Endothelial cell of umbilical vein (primary cell): ENCODE data around the gene CD72. TPM values are rescaled to one million over a fixed set of nuclear protein-coding genes. Genes with fewer than 3 reads are reported as not detected.
"Not testable (repeated sequence)": the region's sequence is repeated elsewhere in the genome, so short reads cannot be mapped to it uniquely, and the experiment has no call there.

Experiments
- BruUV-seq: library from RNA; stranded (reverse); fragments of 400-500 nt; replicated peaks from 2 replicates; lab custom pipeline; 2021; lab: Mats Ljungman, UMichigan
- CTCF ChIA-PET: fragments of 300-600, 350-600 bp; sonication (Branson Sonifier 250); formaldehyde crosslinking; loops from one replicate; lab custom pipeline; 2021; ENCODE audit warnings: antibody characterized with exemption, inconsistent platforms; lab: Charles Lee
- POLR2A ChIA-PET: fragments of 300-600, 350-600 bp; sonication (Branson Sonifier 250); formaldehyde crosslinking; loops from one replicate; lab custom pipeline; 2021; ENCODE audit warnings: antibody characterized with exemption, inconsistent platforms; lab: Charles Lee
- DNase-seq: peaks from one replicate; pipeline ENCODE4 v3.0.0-alpha.2; 2011; ENCODE audit warnings: low read depth, low spot score
- FAIRE-seq: peaks from 2 replicates; lab custom pipeline; 2011; peaks lifted over from hg19 to GRCh38; lab: Jason Lieb, UNC
- H2AFZ ChIP-seq: 2 replicates; pipeline ENCODE4 v1.6.0; 2012; ENCODE audit warnings: low read depth, low read length, control low read depth, inconsistent platforms
- H3K27ac ChIP-seq: 2 replicates; pipeline ENCODE4 v1.5.1; 2011; ENCODE audit warnings: low read depth, mild to moderate bottlenecking, control low read depth, low read length, moderate library complexity; ENCODE audit not compliant: insufficient read depth
- H3K27me3 ChIP-seq, 2 experiments: 2 replicates each; pipeline versions ENCODE4 v1.6.0 to v1.6.1; 2011; ENCODE audit warnings: low read length in 2 of 2, mixed read lengths in 1 of 2; ENCODE audit not compliant: control insufficient read depth in 2 of 2, insufficient read depth in 2 of 2
- H3K36me3 ChIP-seq, 2 experiments: 2 replicates in 1 of 2; 3 replicates in 1 of 2; pipeline ENCODE4 v1.5.1; 2011; ENCODE audit warnings: low read length in 2 of 2, mild to moderate bottlenecking in 1 of 2, moderate library complexity in 1 of 2; ENCODE audit not compliant: control insufficient read depth in 2 of 2, insufficient read depth in 2 of 2; ENCODE audit errors: extremely low read depth in 1 of 2
- H3K4me1 ChIP-seq: 3 replicates; pipeline ENCODE4 v1.5.1; 2011; ENCODE audit warnings: mild to moderate bottlenecking, low read length; ENCODE audit not compliant: control insufficient read depth, insufficient read depth; ENCODE audit errors: extremely low read depth
- H3K4me2 ChIP-seq: 2 replicates; pipeline ENCODE4 v1.6.1; 2011; ENCODE audit warnings: low read length, control low read depth, mixed read lengths; ENCODE audit not compliant: insufficient read depth
- H3K4me3 ChIP-seq, 3 experiments: fragments of 200-600 bp in 1 of 3; sonication (generic), shearing (Covaris generic) in 1 of 3; replicated peaks in 1 of 3; 2 replicates each; pipeline ENCODE4 v1.5.1; 2011 to 2016; ENCODE audit warnings: control low read depth in 3 of 3, low read length in 3 of 3, mild to moderate bottlenecking in 2 of 3, inconsistent platforms in 1 of 3, low read depth in 1 of 3, moderate library complexity in 1 of 3; ENCODE audit not compliant: insufficient read depth in 1 of 3
- H3K79me2 ChIP-seq: 2 replicates; pipeline ENCODE4 v1.6.0; 2012; ENCODE audit warnings: low read length, inconsistent platforms; ENCODE audit not compliant: control insufficient read depth, insufficient read depth
- H3K9ac ChIP-seq: replicated peaks from 2 replicates; pipeline ENCODE3; 2011; ENCODE audit warnings: low read length, control low read depth; ENCODE audit not compliant: insufficient read depth; ENCODE audit errors: extremely low read depth
- H3K9me1 ChIP-seq: replicated peaks from 3 replicates; pipeline ENCODE4 v1.6.0; 2011; ENCODE audit warnings: mild to moderate bottlenecking, low read length; ENCODE audit not compliant: control insufficient read depth, insufficient read depth; ENCODE audit errors: extremely low read depth
- H3K9me3 ChIP-seq: replicated peaks from 2 replicates; pipeline ENCODE4 v1.5.1; 2012; ENCODE audit warnings: low read length, inconsistent platforms; ENCODE audit not compliant: control insufficient read depth, insufficient read depth
- H4K20me1 ChIP-seq: replicated peaks from 2 replicates; pipeline ENCODE3; 2011; ENCODE audit warnings: mild to moderate bottlenecking, low read length; ENCODE audit not compliant: control insufficient read depth, insufficient read depth; ENCODE audit errors: extremely low read depth
- CTCF ChIP-seq, 2 donors: IDR thresholded peaks; 1 replicate in 1 of 2; 2 replicates in 1 of 2; pipeline ENCODE4 v1.5.1; 2011; ENCODE audit warnings: low read length in 2 of 2, mild to moderate bottlenecking in 2 of 2, moderate library complexity in 2 of 2, control low read depth in 1 of 2, inconsistent platforms in 1 of 2, low read depth in 1 of 2; ENCODE audit not compliant: insufficient read depth in 1 of 2; ENCODE audit errors: extremely low read depth in 1 of 2
- EZH2 ChIP-seq: IDR thresholded peaks from 2 replicates; pipeline ENCODE4 v1.6.1; 2012; ENCODE audit warnings: borderline replicate concordance, low read depth, mild to moderate bottlenecking, moderate library complexity, low read length, inconsistent platforms; ENCODE audit not compliant: severe bottlenecking
- FOS ChIP-seq: IDR thresholded peaks from 2 replicates; pipeline ENCODE4 v1.6.1; 2011; ENCODE audit warnings: mild to moderate bottlenecking, low read length, moderate library complexity, borderline replicate concordance; ENCODE audit not compliant: insufficient read depth
- GATA2 ChIP-seq: IDR thresholded peaks from 2 replicates; pipeline ENCODE4 v1.7.0; 2011; ENCODE audit warnings: low read depth, mild to moderate bottlenecking, moderate library complexity, mixed read lengths, low read length; ENCODE audit not compliant: insufficient read length, insufficient read depth
- JUN ChIP-seq: IDR thresholded peaks from 2 replicates; pipeline ENCODE4 v1.6.1; 2011; ENCODE audit warnings: borderline replicate concordance, low read depth; ENCODE audit not compliant: insufficient read length, insufficient read depth
- MAX ChIP-seq: IDR thresholded peaks from 2 replicates; pipeline ENCODE4 v1.6.1; 2011; ENCODE audit not compliant: insufficient read depth, insufficient read length
- MYC ChIP-seq: IDR thresholded peaks from one replicate; pipeline ENCODE4 v1.6.1; 2011; ENCODE audit warnings: mild to moderate bottlenecking, low read depth, low read length
- POLR2A ChIP-seq: IDR thresholded peaks from 2 replicates; pipeline ENCODE4 v1.6.1; 2012; ENCODE audit warnings: low read depth, mild to moderate bottlenecking, control low read depth, low read length
- POLR2AphosphoS5 ChIP-seq: IDR thresholded peaks from 2 replicates; pipeline ENCODE4 v1.6.1; 2012; ENCODE audit warnings: low read depth, mild to moderate bottlenecking, control low read depth, low read length, moderate library complexity; ENCODE audit not compliant: insufficient read depth
- dilution Hi-C: fragments of 300-500 bp; cut with MboI; formaldehyde crosslinking; loops from one replicate; pipeline ENCODE4 v1.15.0; 2019; ENCODE audit warnings: low sequenced_read_pairs; ENCODE audit not compliant: extremely low pct_ligation_motif_present
- intact Hi-C: fragments of 100-400 bp; cut with micrococcal nuclease; formaldehyde crosslinking; loops from one replicate; pipeline ENCODE4 v1.10.0; 2022
- polyA plus RNA-seq, 4 experiments: library from polyadenylated mRNA; depleted of rRNA in 3 of 4; stranded (reverse) in 3 of 4; unstranded in 1 of 4; fragments of >200 nt; gene quantifications; 2 replicates each; pipeline versions ENCODE4 v1.2.1 to v1.2.3, GENCODE V29; 2011 to 2012; ENCODE audit warnings: missing spikeins in 1 of 4
- total RNA-seq: library from RNA; stranded (reverse); gene quantifications from 2 replicates; pipeline ENCODE4 v1.2.3, GENCODE V29; 2021

CD72 gene
- total and polyA plus RNA-seq, 2 donors (not counting 3 experiments of a cell fraction or from before 2014, with no cell fraction given), result 0.39 TPM; not detected in 1

- Histone ChIP-seq H3K36me3 (no peaks in the 10 kb centered on the region), H3K9me3 (no peaks in the 10 kb centered on the region), H2AFZ (no peak overlapping the region), H3K4me2 (no peak overlapping the region), H3K27me3 (peaks cover 2 to 12% of the 10 kb centered on the region in 2 experiments), H3K27ac (no peak overlapping the region), H3K9me1 (no peaks in the 10 kb centered on the region), H3K9ac (no peak overlapping the region), H3K79me2 (no peaks in the 10 kb centered on the region), H3K4me3 (no peak overlapping the region), H3K4me1 (no peaks in the 10 kb centered on the region), H4K20me1 (no peaks in the 10 kb centered on the region)
- TF ChIP-seq GATA2, result no peak
- no peak for TF ChIP-seq FOS
- TF ChIP-seq POLR2A, result no peak
- no peak for TF ChIP-seq EZH2
- no peak for TF ChIP-seq MYC
- no peak for TF ChIP-seq CTCF (IDR thresholded peaks at IDR 0.05; ENCODE audit: extremely low read depth in 1 of 2, insufficient read depth in 1 of 2, low read depth in 1 of 2, low read length in 2 of 2)
- TF ChIP-seq JUN, result no peak
- TF ChIP-seq POLR2AphosphoS5, result no peak
- no peak for TF ChIP-seq MAX
- FAIRE-seq, result no peak
- POLR2A ChIA-PET, result no interaction called here
- CTCF ChIA-PET, result interaction anchor here (1.6 kb wide), 1 partner anchor 10 kb away, joined by 3 read pairs; no protein-coding TSS in a partner anchor
- no peak for DNase-seq
- BruUV-seq, result no TSS peak
- intact Hi-C loops, result no loop called here
- dilution Hi-C loops, result no loop called here
These were observed 24.6 kb downstream of the CD72 start for GRCh38 chr9:35593581-35593980.

GRCh38 chr9:35588506-35588905 is 29.7 kb downstream of the CD72 start:
- H3K4me2 ChIP-seq, H3K9ac ChIP-seq, H3K27ac ChIP-seq, H2AFZ ChIP-seq, H3K4me1 ChIP-seq, H3K36me3 ChIP-seq, H3K79me2 ChIP-seq, intact Hi-C loops, BruUV-seq, DNase-seq, H3K9me3 ChIP-seq, POLR2A ChIA-PET, H3K9me1 ChIP-seq, H4K20me1 ChIP-seq, dilution Hi-C loops, FAIRE-seq, H3K4me3 ChIP-seq: not testable (repeated sequence)
- H3K27me3 ChIP-seq, result peaks cover 2 to 18% of the 10 kb centered on the region in 2 experiments
- CTCF ChIA-PET, result interaction anchor here (1.3 to 1.5 kb wide), 2 partner anchors 11 to 15 kb away, joined by 3 read pairs; no protein-coding TSS in a partner anchor

GRCh38 chr9:35584681-35585080 is 33.5 kb downstream of the CD72 start:
- CTCF ChIA-PET, H2AFZ ChIP-seq, H3K4me2 ChIP-seq, POLR2A ChIA-PET, BruUV-seq, H4K20me1 ChIP-seq, H3K27me3 ChIP-seq, DNase-seq, H3K9ac ChIP-seq, FAIRE-seq, H3K9me1 ChIP-seq, intact Hi-C loops, dilution Hi-C loops, H3K79me2 ChIP-seq, H3K4me1 ChIP-seq, H3K27ac ChIP-seq, H3K4me3 ChIP-seq, H3K36me3 ChIP-seq, H3K9me3 ChIP-seq: not testable (repeated sequence)
